H1 (cell line): Measurements from ENCODE around the gene HS3ST5. TPM values are rescaled to one million over a fixed set of nuclear protein-coding genes. Genes with fewer than 3 reads are reported as not detected.

Experiments
- CTCF ChIA-PET: fragments of 300-600 bp; sonication (Branson Sonifier 250); formaldehyde crosslinking; loops from one replicate; lab custom pipeline; 2021; ENCODE audit not compliant: partially characterized antibody; lab: Charles Lee
- POLR2A ChIA-PET: fragments of 300-600 bp; sonication (Branson Sonifier 250); formaldehyde crosslinking; loops from one replicate; lab custom pipeline; 2021; ENCODE audit warnings: inconsistent platforms; ENCODE audit not compliant: partially characterized antibody; lab: Charles Lee
- DNase-seq, 2 experiments: peaks; one replicate each; pipeline versions ENCODE4 v3.0.0 to v3.0.0-alpha.2; 2010 to 2022; ENCODE audit warnings: low spot score in 2 of 2, low read depth in 1 of 2, mixed read lengths in 1 of 2
- FAIRE-seq: peaks from 2 replicates; lab custom pipeline; 2011; peaks lifted over from hg19 to GRCh38; lab: Jason Lieb, UNC
- H2AFZ ChIP-seq: 2 replicates; pipeline ENCODE4 v1.8.1; 2012; ENCODE audit warnings: low read length, inconsistent platforms
- H2AK5ac ChIP-seq: 2 replicates; pipeline ENCODE4 v1.6.1; 2013; ENCODE audit warnings: low read depth, low read length
- H2BK120ac ChIP-seq: replicated peaks from 2 replicates; pipeline ENCODE3; 2013; ENCODE audit warnings: low read depth, low read length, inconsistent platforms
- H2BK12ac ChIP-seq: 2 replicates; pipeline ENCODE4 v1.6.1; 2013; ENCODE audit warnings: low read depth, low read length
- H2BK15ac ChIP-seq: 2 replicates; pipeline ENCODE4 v1.6.1; 2013; ENCODE audit warnings: low read length
- H2BK20ac ChIP-seq: 2 replicates; pipeline ENCODE4 v1.6.1; 2013; ENCODE audit warnings: low read length
- H2BK5ac ChIP-seq: 2 replicates; pipeline ENCODE4 v1.6.1; 2013; ENCODE audit warnings: low read depth, low read length
- H3K14ac ChIP-seq: 2 replicates; pipeline ENCODE4 v1.6.1; 2013; ENCODE audit warnings: inconsistent platforms; ENCODE audit not compliant: insufficient read length
- H3K18ac ChIP-seq: 2 replicates; pipeline ENCODE4 v1.6.1; 2013; ENCODE audit warnings: low read length; ENCODE audit errors: extremely low read depth
- H3K23ac ChIP-seq: 2 replicates; pipeline ENCODE4 v1.6.1; 2013; ENCODE audit warnings: inconsistent platforms; ENCODE audit not compliant: insufficient read length
- H3K23me2 ChIP-seq: 2 replicates; pipeline ENCODE4 v1.6.1; 2013; ENCODE audit warnings: low read depth, low read length
- H3K27ac ChIP-seq: 2 replicates; pipeline ENCODE4 v1.6.1; 2011; ENCODE audit warnings: low read depth, low read length, inconsistent platforms
- H3K27me3 ChIP-seq, 4 experiments: replicated peaks in 1 of 4; 1 replicate in 1 of 4; 2 replicates in 3 of 4; pipeline versions ENCODE4 v1.6.1 to v1.8.1; 2011 to 2013; ENCODE audit warnings: low read length in 3 of 4, mild to moderate bottlenecking in 3 of 4, inconsistent platforms in 2 of 4, mixed read lengths in 2 of 4, moderate library complexity in 1 of 4; ENCODE audit not compliant: control insufficient read depth in 3 of 4, insufficient read depth in 3 of 4; ENCODE audit errors: extremely low read depth in 1 of 4
- H3K36me3 ChIP-seq, 4 experiments: 2 replicates each; pipeline versions ENCODE4 v1.6.1 to v1.8.1; 2011 to 2013; ENCODE audit warnings: mild to moderate bottlenecking in 4 of 4, low read length in 3 of 4, moderate library complexity in 2 of 4, control low read depth in 1 of 4, inconsistent platforms in 1 of 4; ENCODE audit not compliant: insufficient read depth in 4 of 4, control insufficient read depth in 2 of 4
- H3K4ac ChIP-seq: replicated peaks from 2 replicates; pipeline ENCODE3; 2013; ENCODE audit warnings: low read length, low read depth, mixed read lengths, inconsistent platforms; ENCODE audit not compliant: insufficient read length
- H3K4me1 ChIP-seq, 4 experiments: replicated peaks in 1 of 4; 1 replicate in 1 of 4; 2 replicates in 3 of 4; pipeline versions ENCODE4 v1.6.1 to v1.8.1; 2011 to 2013; ENCODE audit warnings: low read length in 3 of 4, inconsistent platforms in 2 of 4, mixed read lengths in 1 of 4; ENCODE audit not compliant: insufficient read depth in 4 of 4, control insufficient read depth in 3 of 4
- H3K4me2 ChIP-seq, 2 experiments: 2 replicates each; pipeline versions ENCODE4 v1.6.1 to v1.8.1; 2011 to 2013; ENCODE audit warnings: low read depth in 2 of 2, low read length in 2 of 2, control low read depth in 1 of 2, inconsistent platforms in 1 of 2, mild to moderate bottlenecking in 1 of 2; ENCODE audit not compliant: insufficient read depth in 1 of 2
- H3K4me3 ChIP-seq, 4 experiments: fragments of 200-600, 300-600 bp in 1 of 4; sonication (generic), shearing (Covaris generic), sonication (Bioruptor Twin) in 1 of 4; 2 replicates each; pipeline versions ENCODE4 v1.5.1 to v1.8.1; 2011 to 2016; ENCODE audit warnings: low read length in 4 of 4, low read depth in 3 of 4, control low read depth in 2 of 4, inconsistent platforms in 2 of 4, mild to moderate bottlenecking in 2 of 4, mixed read lengths in 1 of 4, moderate library complexity in 1 of 4; ENCODE audit not compliant: insufficient read depth in 2 of 4; ENCODE audit errors: extremely low read depth in 1 of 4
- H3K56ac ChIP-seq: replicated peaks from 2 replicates; pipeline ENCODE3; 2013; ENCODE audit warnings: low read depth, mild to moderate bottlenecking, mixed read lengths, low read length, inconsistent platforms; ENCODE audit not compliant: insufficient read length
- H3K79me1 ChIP-seq: 2 replicates; pipeline ENCODE4 v1.6.1; 2013; ENCODE audit warnings: low read depth, low read length, control low read depth
- H3K79me2 ChIP-seq, 2 experiments: 2 replicates each; pipeline versions ENCODE4 v1.6.1 to v1.8.1; 2012 to 2013; ENCODE audit warnings: low read length in 2 of 2, mild to moderate bottlenecking in 2 of 2, inconsistent platforms in 1 of 2; ENCODE audit not compliant: insufficient read depth in 2 of 2, control insufficient read depth in 1 of 2
- H3K9ac ChIP-seq, 4 experiments: replicated peaks in 1 of 4; 1 replicate in 1 of 4; 2 replicates in 3 of 4; pipeline versions ENCODE4 v1.6.1 to v1.8.1; 2011 to 2013; ENCODE audit warnings: low read depth in 3 of 4, low read length in 3 of 4, control low read depth in 2 of 4, mild to moderate bottlenecking in 2 of 4, moderate library complexity in 2 of 4, inconsistent platforms in 1 of 4; ENCODE audit errors: extremely low read depth in 1 of 4
- H3K9me3 ChIP-seq, 2 experiments: 2 replicates each; pipeline versions ENCODE4 v1.6.1 to v1.8.1; 2012 to 2013; ENCODE audit warnings: mild to moderate bottlenecking in 2 of 2, moderate library complexity in 2 of 2, control low read depth in 1 of 2, inconsistent platforms in 1 of 2, low read depth in 1 of 2, low read length in 1 of 2, mixed read lengths in 1 of 2; ENCODE audit not compliant: insufficient read depth in 2 of 2
- H4K20me1 ChIP-seq, 2 experiments: replicated peaks in 1 of 2; 2 replicates each; pipeline versions ENCODE3 to v1.8.1; 2011 to 2013; ENCODE audit warnings: inconsistent platforms in 2 of 2, low read length in 2 of 2, mild to moderate bottlenecking in 1 of 2; ENCODE audit not compliant: insufficient read depth in 2 of 2, control insufficient read depth in 1 of 2
- H4K5ac ChIP-seq: 2 replicates; pipeline ENCODE4 v1.6.1; 2013; ENCODE audit warnings: low read length, low read depth, mixed read lengths, inconsistent platforms; ENCODE audit not compliant: insufficient read length
- H4K8ac ChIP-seq: 2 replicates; pipeline ENCODE4 v1.8.0; 2013; ENCODE audit warnings: mild to moderate bottlenecking, moderate library complexity, low read length, inconsistent platforms; ENCODE audit not compliant: insufficient read depth; ENCODE audit errors: extremely low read depth
- H4K91ac ChIP-seq: replicated peaks from 2 replicates; pipeline ENCODE3; 2013; ENCODE audit warnings: low read length, mixed read lengths, inconsistent platforms; ENCODE audit not compliant: insufficient read length
- BCL11A ChIP-seq, 2 experiments: IDR thresholded peaks; one replicate each; pipeline ENCODE4 v1.6.1; 2011; ENCODE audit warnings: low read depth in 2 of 2, low read length in 2 of 2, mild to moderate bottlenecking in 2 of 2
- EGR1 ChIP-seq: IDR thresholded peaks from 2 replicates; pipeline ENCODE4 v1.6.1; 2011; ENCODE audit warnings: low read depth, low read length, borderline replicate concordance
- FOSL1 ChIP-seq: IDR thresholded peaks from 2 replicates; pipeline ENCODE4 v1.6.1; 2011; ENCODE audit warnings: mild to moderate bottlenecking, low read depth, low read length, moderate library complexity; ENCODE audit not compliant: insufficient read depth
- GABPA ChIP-seq: IDR thresholded peaks from 2 replicates; pipeline ENCODE4 v1.6.1; 2011; ENCODE audit warnings: mild to moderate bottlenecking, low read length, moderate library complexity, borderline replicate concordance; ENCODE audit not compliant: insufficient read depth
- NANOG ChIP-seq: IDR thresholded peaks from 2 replicates; pipeline ENCODE4 v1.6.1; 2011; ENCODE audit warnings: low read length, low read depth, mild to moderate bottlenecking, inconsistent platforms; ENCODE audit not compliant: insufficient read depth, poor library complexity, severe bottlenecking
- SIRT6 ChIP-seq: IDR thresholded peaks from one replicate; pipeline ENCODE4 v1.7.1; 2012; ENCODE audit warnings: low read length, inconsistent platforms
- WGBS, 2 experiments: shearing (Covaris generic) in 1 of 2; methylation state at CpG; one replicate each; pipeline versions ENCODE4 v1.1.6 to v1.1.7; 2013 to 2015; ENCODE audit warnings: low lambda C conversion rate in 2 of 2, mixed read lengths in 2 of 2, inconsistent platforms in 1 of 2, low coverage in 1 of 2, missing lambda C conversion rate in 1 of 2; ENCODE audit not compliant: insufficient replicate concordance in 2 of 2, insufficient coverage in 1 of 2, insufficient read length in 1 of 2; ENCODE audit errors: extremely low coverage in 1 of 2, missing lambda C conversion rate in 1 of 2; 5-methylcytosine and 5-hydroxymethylcytosine counted together
- polyA plus RNA-seq, 7 experiments: library from polyadenylated mRNA; depleted of rRNA in 3 of 7; stranded (reverse) in 5 of 7; unstranded in 2 of 7; fragments of >200 nt in 5 of 7; fragments of 200-250 nt in 2 of 7; gene quantifications; 1 replicate in 5 of 7; 2 replicates in 1 of 7; 4 replicates in 1 of 7; pipeline versions ENCODE4 v1.2.1 to v1.2.3, GENCODE V29; 2011 to 2013; ENCODE audit warnings: missing spikeins in 2 of 7, mixed read lengths in 2 of 7
- total RNA-seq: library from RNA; stranded (reverse); fragmentation: NEBNext Ultra II Directional; extraction: Animal tissue kit (Norgen Biotek cat#: 25700); gene quantifications from 2 replicates; pipeline ENCODE4 v1.2.1, GENCODE V29; 2021

HS3ST5 gene
- total and polyA plus RNA-seq, 2 of the 8 experiments (the other 6 are each of a cell fraction or from before 2014, with no cell fraction given): 1.2 to 9.9 TPM

DNA sequence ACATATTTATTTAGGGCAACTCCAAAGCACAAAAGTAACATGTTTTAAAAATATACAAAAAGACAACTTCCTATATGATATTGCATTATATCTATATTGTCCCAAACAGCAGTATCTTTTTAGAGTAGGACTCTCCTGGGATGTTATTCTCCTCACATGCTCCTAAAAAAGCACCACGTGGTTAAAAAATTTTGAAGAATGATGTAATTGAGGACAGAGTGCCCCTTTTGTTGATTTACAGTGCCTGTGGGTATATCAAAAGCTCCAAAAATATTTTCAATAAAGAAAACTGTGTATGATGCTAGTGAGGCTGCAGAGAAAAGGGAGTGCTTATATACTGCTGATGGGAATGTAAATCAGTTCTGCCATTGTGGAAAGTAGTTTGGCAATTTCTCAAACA lies 241.6 kb downstream of the HS3ST5 start:
- no peak overlapping the region for H3K23ac ChIP-seq
- no peaks in the 10 kb centered on the region for H3K79me2 ChIP-seq
- no peak overlapping the region for H3K4me2 ChIP-seq
- no peak overlapping the region for H2AFZ ChIP-seq
- H3K18ac ChIP-seq: no peak overlapping the region
- no peak overlapping the region for H4K8ac ChIP-seq
- no peak overlapping the region for H4K91ac ChIP-seq
- H3K56ac ChIP-seq: no peak overlapping the region
- 71% methylated on average over 1 of the region's 1 CpG; no CpG with 5 or more reads in 1 of the 2 experiments for WGBS, 2 experiments
- H2BK12ac ChIP-seq: no peak overlapping the region
- H2AK5ac ChIP-seq: no peak overlapping the region
- no peak overlapping the region for H2BK15ac ChIP-seq
- FAIRE-seq: no peak
- no peaks in the 10 kb centered on the region for H4K20me1 ChIP-seq
- no peak overlapping the region for H3K14ac ChIP-seq
- CTCF ChIA-PET: interaction anchor here (0.9 kb wide), 1 partner anchor 106 kb away, joined by 3 read pairs; no protein-coding TSS in a partner anchor
- no peak for DNase-seq
- H3K4me3 ChIP-seq: no peak overlapping the region
- H3K79me1 ChIP-seq: no peaks in the 10 kb centered on the region
- no peak overlapping the region for H2BK5ac ChIP-seq
- H2BK120ac ChIP-seq: no peak overlapping the region
- no peaks in the 10 kb centered on the region for H3K36me3 ChIP-seq
- H3K4ac ChIP-seq: no peak overlapping the region
- H3K4me1 ChIP-seq: no peaks in the 10 kb centered on the region
- no peak overlapping the region for H3K27ac ChIP-seq
- no peak overlapping the region for H3K9ac ChIP-seq
- H2BK20ac ChIP-seq: no peak overlapping the region
- H3K9me3 ChIP-seq: no peaks in the 10 kb centered on the region
- no peaks in the 10 kb centered on the region for H3K23me2 ChIP-seq
- POLR2A ChIA-PET: no interaction called here
- H3K27me3 ChIP-seq: no peaks in the 10 kb centered on the region
- H4K5ac ChIP-seq: no peak overlapping the region
- no peak for TF ChIP-seq SIRT6
- no peak for TF ChIP-seq GABPA
- no peak for TF ChIP-seq NANOG
- TF ChIP-seq BCL11A (IDR thresholded peaks at IDR 0.05; ENCODE audit: low read depth in 2 of 2, low read length in 2 of 2): no peak
- no peak for TF ChIP-seq FOSL1
- TF ChIP-seq EGR1: no peak
